Stimulated activated CD8-positive, alpha-beta memory T cell treated with anti-CD3 and anti-CD28 coated beads, Interleukin-4, amount 100 ng/mL, for 48 hours (primary cell): Measurements from ENCODE around the gene TTLL7.

Experiments used
- DNase-seq: peaks from one replicate; pipeline ENCODE4 v3.0.0-alpha.2; 2020

TTLL7 gene

DNA sequence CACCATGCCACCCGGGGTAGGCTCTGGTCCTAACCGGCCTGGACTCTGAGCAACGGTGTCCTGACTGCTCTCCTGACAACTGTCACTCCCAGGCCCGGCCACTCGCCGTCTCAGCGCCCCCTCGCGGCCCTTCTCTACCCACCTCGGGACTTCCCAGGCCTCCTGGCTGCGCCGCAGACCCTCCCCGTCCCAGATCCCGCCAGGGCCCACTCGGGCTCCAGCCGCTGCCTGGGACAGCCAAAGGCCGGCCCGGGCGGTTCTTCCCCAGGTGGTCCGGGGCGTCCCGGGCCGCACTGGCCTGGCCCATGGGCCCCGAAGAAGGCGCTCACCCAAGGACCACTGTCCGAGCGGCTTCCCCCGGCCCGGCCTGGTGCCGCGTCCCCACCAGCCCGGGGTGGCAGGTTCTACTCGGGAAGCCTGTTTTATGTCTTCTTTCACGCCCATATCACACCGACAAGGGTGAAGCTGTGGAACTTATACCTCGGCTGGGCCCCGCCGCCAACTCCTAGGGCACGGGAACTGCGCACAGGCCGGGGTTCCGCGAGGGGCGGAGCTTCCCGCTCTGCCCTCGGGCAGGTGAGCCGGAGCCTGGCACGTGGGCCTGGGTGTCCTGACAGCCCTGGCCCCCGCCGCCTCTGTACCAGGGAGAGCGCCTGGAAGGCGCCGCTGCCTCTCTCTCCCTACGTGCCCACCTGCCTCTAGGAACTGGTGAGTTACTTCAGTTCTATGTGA is 138.3 kb downstream of the TTLL7 start:
- peak; percentile 87 for DNase-seq

DNA sequence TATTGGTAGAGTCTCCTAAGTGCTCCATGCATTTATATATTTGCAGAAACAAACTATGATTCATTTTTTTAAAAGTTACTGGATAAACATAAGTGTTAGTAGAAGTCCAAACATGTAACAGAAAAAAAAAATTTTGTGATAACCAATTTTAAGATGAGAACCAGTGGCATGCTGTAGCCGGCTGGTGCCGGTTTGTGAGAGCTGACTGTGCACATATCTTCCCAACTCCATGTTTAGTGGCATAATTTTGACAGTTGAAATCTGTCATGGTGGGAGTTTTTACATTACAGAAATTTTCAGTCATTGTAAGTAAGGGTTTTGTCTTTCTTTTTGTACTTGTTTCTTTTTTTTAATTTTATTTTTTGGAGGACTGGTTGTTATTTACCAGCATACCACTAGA is 141.2 kb downstream of the TTLL7 start:
- no peak for DNase-seq

DNA sequence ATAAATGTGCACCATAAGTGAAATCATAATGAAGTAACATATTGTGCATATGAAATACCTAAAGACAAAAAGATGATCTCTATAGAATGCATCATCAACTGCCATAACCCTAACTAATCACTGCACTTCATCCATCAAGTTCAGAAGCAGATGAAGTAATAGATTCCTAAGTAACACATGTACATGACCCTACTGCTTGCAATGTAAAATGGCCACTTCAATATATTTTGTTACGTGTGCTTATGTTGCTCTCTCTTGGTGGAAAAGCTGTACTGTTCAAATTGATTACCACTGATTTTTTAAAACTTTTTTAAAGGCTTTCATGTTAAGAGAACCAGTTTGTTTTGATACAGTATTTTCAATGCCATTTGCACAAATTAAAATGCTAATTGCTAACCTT is 141.8 kb downstream of the TTLL7 start:
- no peak for DNase-seq

DNA sequence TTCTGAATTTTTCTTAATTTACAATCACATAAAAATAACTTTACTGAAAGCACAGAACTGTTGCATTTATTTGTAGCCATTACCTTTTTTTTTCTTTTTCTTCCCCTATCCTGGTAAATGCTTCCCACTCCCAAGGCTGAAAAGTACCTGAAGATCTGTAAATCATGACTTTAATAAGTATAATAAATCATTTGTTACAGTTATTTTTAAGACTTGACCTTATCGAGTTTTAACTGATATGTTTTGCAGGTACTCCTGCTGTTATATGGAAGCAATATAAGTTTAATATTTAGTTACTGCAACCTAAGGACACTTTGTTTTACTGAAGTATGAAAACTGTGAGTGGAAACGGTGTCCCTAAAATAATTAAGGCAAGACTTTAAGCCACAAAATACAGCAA is 142.6 kb downstream of the TTLL7 start:
- no peak for DNase-seq

DNA sequence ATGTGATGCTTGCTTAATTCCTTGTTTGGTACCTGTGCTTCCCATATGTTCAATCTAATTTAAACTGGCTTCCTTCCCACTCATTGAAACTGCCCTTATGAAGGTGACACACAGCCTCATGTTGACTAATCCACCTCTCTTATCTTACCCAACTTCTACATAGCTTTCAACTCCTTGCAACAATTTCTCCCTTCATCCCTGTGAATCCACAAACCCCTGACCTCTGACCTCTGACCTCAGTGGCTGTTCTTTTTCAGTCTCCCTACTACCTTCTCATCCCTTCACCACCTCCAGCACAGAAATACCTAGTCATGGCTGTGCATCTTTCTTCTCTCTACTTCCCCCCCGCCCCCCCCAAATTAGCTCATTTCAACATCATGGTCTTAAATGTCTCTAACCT is 144.5 kb downstream of the TTLL7 start:
- DNase-seq: no peak

DNA sequence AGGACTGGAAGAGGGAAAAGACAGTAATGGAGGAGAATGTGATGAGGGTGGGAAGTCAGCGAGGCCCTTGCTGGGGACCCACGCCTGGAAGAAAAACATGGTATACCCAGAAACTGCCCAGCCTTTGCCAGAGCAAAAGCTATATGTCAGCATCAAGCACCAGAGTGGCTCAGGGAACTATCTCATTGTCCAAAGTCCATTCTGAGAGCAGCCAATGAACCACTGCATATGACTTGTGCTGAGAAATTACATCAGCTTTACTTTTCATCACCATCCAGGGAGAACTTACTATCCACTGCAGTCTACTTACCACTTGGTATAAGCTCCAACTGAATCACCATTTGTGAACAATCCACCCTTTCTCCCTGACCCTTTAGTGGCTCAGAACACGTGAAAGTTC is 148.1 kb downstream of the TTLL7 start:
- no peak for DNase-seq

DNA sequence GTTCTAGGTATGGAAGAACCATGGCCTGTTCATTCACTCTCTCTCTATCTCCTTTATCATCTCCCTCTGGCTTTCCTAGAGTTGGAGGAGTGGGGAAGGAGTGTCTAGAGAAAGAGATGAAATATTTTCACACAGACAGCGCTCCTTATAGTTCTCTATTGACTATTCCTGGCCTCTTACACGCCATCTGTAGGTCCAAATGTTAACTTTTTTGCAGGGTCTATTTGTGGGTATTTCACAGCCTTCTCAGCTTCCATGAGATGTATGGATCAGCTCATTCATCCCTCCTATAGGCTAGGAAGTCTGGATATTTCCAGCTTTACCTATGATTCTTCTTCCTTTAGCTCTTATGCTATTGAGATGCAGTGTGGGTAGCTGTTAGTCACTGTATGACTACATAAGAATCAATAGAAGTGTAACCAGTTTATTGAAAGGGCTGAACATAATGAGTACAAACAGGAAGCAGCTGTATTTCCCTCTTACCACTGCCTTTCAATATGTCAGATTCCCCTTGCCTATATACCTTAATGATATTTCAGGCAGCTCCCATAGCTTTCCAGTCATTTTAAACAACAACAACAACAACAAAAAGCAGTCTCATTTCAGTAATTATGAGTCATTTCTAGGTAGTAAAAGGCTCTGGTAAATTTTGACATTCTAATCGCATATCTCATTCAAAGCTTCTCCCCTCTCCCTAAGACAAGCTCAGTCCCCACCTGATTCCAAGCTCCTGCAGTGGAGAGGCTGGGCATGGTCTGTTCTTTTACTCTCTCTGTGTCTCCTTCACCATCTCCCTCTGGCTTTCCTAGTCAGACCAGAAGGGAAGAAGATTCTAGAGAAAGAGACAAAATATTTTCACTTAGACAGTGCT is 149.5 kb downstream of the TTLL7 start:
- no peak for DNase-seq

DNA sequence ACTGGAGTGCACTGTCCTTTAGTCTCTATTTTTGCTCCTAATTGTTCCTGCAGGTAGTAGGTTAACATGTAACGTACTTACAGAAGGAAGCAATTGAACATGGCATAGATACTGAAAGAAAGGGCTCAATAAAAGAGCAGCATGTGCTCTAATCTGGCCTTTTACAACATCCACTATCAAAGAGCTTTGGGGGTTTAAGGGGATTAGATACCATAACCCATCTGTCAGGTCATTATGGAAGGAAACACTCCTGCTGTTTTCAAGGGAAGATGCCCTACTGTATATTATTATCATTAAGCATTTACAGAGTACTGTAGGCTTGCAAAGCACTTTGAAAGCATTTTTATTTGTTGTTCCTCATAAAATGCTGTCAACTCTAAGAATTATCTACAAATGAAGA is 152.8 kb downstream of the TTLL7 start:
- no peak for DNase-seq

DNA sequence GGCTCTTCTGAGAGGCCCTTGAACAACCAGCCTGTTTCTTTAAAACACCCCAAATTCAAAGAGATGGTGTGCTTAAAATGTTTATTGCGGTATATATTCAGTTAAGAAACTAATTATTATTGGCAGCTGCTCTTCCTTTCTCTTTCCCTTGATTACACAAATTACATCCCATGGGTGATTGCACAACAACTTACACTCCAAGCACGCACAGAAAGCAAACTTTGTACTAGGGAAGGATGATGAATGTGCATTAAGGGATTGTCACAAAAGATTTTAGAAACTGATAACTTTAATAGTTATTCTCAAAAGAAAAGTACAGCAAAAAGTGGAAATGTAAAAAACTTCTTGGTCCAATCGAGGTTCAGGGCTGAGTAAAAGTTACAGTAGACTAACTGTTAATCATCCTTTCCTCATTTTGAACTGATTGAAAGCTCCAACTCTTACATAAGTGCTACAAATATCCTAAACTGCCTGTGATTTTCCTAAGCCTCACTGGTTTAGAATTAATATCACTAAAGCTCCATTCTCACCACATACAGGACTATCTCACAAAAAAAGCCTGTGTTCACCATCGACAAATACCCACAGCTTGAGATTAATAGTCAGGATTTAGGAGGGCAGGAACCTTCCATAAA is 153.4 kb downstream of the TTLL7 start:
- DNase-seq: no peak

DNA sequence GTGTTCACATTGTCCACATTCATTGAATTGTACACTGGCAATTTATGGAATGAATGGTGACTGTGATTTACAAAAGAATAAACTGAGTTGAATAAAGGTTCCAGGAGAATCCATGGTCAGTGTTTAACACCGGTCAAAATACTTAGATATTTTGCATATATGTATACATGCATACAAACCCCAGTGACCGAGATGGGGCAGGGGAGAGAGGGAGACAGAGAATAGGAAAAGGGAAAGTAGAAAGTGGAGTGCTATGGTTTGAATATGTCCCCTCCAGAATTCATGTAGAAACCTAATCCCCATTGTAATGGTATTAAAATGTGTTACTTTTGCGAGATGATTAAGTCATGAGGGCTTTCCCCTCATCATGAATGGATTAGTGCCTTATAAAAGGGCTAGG is 154.4 kb downstream of the TTLL7 start:
- no peak for DNase-seq

DNA sequence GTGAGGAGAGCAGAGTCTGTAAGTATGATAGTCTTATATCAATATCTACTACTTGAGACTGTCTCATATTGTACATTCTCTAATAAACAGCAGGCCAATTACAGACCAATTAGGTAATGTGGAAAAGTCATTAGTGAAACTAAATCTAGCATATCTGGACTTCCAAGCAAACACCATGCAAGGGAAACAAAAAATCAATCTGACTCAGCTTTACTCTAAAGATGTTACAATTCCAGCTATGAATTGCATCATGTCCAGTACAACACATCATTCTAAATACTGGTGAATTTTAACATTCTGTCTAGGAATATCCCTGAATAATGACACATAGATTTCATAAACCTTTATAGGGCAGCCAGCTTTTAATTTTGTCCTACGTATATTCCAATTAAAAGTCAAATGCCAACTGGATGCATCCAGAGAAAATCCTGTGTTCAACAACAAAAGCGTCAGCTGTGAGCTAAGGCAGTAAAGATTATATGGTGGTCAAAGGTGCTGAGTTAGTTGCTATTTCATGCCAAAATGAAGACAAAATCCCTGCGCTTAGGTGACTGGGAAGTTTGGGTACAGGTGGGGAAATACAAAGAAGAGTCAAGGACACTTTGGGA is 159.3 kb downstream of the TTLL7 start:
- no peak for DNase-seq

DNA sequence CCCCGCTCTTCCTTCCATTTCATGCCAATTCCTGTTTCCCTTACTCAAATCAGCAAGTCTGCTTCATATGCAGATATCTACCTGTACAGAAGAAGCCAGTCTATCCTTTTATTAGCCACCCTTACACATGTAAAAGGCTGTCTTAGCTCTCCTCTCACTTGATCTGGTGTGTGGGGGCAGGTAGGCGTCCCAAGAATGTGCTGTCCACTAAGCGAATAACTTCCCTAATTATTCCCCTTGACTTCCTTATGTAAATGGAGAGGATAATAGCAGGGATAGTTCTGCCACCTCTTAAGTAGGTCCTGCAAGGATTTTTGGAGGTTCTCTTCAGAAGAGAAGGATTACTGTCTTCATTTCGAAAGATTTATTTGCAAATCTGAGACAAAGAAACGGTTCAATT is 160.4 kb downstream of the TTLL7 start:
- no peak for DNase-seq

DNA sequence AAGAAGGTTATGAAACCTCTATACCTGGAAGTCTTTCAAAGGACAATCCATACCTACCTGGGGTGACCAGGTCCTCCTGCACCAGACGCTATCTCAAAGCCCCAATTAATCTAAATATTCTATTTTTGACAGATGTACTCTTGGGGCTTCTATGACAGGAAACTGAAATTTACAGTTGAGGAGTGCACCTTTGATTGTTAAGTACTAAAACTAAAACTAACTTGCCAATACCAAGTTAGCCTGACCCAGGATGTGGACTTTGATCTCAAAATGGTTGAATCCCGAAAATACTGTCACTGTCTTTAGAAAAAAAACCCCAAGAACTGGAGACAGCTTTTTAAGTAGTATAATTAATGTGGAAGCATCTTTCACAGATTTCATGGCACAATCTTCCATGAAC is 162.4 kb downstream of the TTLL7 start:
- DNase-seq: no peak

DNA sequence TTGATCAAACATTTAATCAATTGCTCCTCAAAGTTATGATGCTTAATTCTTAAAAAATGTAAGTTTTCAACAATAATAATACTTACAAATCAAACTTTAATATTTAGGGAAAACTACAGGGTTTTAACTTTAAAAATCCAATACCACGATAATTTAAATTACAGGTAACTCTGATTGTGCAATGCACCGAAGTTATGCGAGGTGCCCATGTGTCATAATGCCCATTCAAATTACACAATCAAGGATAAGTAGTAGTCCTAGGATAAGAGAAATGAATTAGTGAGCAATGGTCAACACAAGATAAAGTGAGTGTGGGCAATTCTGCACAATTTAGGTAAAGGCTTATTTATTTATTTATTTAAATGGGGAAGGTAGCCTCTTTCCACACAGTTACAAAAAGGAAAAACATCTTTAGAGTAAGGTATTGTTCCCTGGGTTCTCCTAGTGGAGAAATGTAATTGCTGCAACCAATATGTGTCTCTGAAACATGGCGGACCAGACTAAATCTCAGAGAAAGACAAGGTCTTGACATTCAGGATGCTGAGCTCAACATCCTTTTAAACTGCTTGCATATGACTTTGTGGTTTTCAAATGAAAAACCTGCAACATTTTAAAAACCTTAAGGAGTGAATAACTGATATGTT is 164.2 kb downstream of the TTLL7 start:
- DNase-seq: no peak

DNA sequence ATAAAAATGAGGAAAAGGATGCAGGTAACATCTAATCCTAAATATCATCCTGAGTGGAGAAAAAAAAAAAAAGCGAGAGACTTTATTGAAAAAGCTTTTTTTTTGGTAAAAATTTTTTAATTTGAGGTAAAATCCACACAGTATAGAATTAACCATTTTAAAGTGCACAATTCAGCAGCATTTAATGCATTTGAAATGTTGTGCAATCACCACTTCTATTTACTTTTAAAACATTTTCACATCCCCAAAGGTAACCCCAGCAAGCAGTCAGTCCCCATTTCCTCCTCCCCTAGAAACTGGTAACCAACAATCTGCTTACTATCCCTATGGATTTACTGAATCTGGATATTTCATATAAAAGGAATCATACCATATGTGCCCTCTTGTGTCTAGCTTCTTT is 166.7 kb downstream of the TTLL7 start:
- DNase-seq: no peak

DNA sequence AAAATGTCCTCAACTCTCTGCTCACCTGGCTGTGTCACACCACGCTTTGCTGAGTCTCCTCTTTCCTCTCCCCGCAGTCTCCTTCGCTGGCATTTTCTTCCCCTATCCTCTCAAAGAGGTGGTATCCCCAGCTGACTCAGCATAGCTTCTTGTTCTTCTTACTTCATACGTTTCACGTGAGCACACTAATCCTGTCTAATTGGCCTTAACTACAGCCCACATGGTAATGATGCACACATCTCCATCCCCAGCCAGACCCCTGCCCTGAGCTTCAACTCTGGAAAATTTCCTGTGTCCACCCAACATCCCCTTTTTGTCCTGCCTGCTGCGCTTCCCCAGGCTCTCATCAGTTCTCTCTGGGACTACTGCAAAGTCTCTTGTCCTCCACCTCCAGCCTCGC is 169.8 kb downstream of the TTLL7 start:
- no peak for DNase-seq

DNA sequence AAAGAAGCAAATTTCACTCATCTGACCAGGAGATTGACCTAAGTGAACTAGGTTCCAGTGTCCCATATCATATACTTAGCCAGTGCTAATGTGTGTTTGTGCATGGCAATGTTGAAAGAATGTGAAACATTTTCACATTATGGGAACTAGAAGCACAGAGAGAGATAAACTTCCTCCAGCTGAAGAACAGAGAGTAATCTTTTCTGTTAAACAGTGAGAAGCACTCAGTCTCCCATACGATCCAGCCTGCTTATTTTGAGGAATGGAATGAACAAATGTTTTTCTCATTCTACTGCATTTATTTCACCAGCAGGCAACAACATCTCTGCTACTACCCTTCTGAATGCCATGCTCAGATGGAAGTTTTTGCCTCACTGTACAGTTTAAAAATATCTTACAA is 170.5 kb downstream of the TTLL7 start:
- DNase-seq: no peak

DNA sequence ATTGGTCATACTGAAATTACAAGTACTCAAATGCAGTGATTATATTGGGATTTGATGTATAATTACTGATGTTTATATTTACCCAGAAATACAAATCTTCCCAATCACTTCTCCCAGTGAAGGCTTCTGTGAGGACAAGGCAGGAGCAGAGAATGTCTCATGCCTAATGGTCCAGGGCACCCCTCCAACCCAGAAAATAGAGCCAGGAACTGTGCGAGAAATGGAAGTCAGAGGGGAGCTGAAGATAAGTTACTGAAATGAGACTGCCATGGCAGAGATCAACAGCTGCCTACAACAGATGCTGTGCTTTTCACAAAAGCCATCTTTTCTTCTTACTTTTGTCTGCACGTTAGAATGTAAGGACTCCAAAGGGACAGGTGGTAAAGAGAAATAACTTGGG is 171.2 kb downstream of the TTLL7 start:
- DNase-seq: no peak

DNA sequence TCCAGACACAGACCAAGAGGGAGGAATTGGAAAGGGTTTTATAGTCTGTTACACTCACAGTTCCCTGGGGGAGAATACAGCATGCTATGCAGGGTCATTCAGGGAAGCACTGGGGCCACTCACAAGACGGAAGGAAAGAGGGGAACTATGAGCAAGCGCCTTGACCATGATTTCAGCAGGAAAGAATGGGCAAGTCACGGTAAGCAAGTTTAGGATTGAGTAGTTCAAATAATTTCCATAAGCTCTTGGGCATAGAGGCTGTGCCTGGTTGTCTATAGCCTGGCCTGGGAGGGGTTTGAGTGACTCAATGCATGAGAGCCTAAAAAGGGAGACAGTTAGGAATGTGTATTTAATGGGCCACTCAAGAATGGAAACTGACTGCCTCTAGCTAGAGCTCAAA is 176.7 kb downstream of the TTLL7 start:
- no peak for DNase-seq

DNA sequence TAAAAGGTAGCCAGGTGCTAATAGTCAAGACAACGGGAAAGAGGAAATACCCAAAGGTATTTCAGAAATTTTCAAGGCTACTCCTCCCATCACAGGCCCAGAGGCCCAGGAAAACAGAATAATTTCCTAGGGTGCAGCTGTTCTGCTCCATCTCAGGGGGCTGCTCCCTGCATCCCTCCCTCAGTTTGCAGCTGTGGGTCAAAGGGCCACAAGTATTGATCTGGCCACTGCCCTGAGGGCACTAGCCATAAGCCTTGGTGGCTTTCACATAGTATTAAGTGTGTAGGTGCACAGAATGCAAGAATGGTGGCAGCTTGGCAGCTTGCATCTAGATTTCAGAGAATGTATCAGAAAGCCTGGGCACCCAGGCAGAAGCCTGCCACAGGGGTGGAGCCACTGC is 179.5 kb downstream of the TTLL7 start:
- no peak for DNase-seq

DNA sequence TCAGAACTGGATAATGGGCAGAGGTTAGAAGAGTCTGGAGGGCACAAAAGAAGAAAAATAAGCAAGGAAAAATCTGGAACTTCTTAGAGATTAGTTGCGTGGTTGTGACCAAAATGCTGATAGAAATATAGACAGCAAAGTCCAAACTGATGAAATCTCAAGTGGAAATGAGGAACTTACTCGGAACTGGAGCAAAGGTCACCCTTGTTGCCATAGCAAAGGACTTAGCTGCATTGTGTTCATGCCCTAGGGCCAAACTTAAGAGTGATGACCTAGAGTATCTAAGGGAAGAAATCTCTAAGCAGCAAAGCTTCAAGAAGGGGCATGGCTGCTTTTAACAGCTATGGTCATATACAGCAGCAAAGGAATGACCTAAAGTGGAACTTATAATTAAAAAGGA is 180.0 kb downstream of the TTLL7 start:
- no peak for DNase-seq

DNA sequence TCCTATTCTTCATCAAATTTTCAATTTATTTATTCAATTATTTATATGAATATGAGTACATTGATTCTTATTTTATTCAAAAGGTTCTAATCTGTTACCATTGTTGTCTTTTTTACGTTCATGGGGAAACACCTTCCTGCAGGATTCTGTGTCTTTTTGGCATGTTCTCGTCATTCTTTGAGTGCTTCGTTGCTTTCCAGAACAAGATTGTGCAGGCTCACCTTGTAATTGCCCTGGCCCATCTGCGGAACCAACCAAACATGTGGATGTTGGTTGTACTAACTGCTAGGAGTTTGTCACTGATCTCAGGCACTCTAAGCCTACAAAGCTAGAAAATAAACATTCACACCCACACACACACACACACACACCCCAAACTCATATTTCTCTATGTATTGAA is 182.1 kb downstream of the TTLL7 start:
- DNase-seq: no peak

DNA sequence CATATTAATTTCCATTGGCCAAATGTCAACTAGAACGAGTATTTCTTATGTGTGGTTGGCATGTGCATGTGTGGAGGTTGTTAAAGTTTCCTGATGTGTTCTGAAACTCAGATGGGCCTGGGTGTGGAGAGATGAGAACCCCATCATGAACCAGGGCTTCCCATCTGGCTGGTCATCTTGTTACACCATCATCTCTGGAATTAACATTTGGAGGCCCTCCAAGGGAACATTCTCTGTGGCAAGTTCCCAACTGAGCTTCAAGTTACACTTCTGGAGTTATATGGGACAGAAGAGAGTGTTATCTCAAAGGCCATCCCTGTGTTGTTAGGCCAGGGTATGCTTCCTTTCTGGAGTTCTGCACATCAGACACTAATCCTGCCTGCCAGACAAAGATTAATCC is 183.6 kb downstream of the TTLL7 start:
- DNase-seq: no peak
